Retinal pigment epithelial cell (primary cell): Measurements from ENCODE around the gene SP6.
A peak's percentile ranks its signal among the peaks of the same experiment; 100 is the strongest.

Source experiments
- DNase-seq: peaks from one replicate; pipeline ENCODE4 v3.0.0-alpha.2; 2010; ENCODE audit warnings: low read depth
- H3K4me3 ChIP-seq: 2 replicates; pipeline ENCODE4 v1.5.1; 2011; ENCODE audit warnings: mild to moderate bottlenecking, low read length, control low read depth, moderate library complexity
- TF ChIP-seq, protein P1 (sequence below): conservative IDR thresholded peaks from 2 replicates; pipeline ENCODE4 v1.5.1; 2011; ENCODE audit warnings: low read depth, low read length, control low read depth, inconsistent platforms

Gene SP6

DNA sequence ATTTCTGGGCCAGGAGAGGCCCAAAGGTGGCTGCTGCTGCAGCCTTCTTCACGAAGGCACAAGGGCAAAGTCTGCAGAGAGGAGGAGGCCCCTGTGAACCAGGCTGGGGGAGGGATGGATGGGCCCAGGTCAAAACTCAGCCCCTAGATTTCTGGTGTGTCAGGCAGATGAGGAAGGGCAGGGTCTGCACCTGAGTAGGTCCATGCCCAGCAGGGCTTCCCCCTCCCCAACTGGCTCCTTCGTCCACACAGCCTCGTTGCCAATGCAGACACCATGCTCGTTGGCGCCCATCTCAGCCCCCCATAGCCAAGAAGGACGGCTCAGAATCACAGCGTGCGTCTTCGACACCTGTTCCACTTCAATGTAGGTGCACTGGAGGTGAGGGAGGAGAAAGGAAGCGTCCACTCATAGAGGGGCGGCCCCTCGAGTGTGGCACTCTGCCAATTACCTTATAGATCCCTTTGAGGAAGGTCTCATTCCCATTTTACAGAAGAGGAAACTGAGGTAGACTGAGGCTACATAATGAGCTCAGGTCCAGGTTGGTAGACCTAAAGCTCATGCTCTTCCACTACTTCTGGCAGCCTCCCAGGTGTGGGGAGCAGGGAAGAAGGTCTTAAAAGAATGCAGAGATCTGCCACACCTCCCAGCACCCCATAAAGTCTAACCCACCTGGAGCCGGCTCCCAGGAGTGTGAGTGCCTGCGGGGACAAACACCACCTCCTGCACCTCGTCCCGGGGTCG, 10.8 kb downstream of the SP6 start:
- no peak for DNase-seq
- TF ChIP-seq, protein P1, sequence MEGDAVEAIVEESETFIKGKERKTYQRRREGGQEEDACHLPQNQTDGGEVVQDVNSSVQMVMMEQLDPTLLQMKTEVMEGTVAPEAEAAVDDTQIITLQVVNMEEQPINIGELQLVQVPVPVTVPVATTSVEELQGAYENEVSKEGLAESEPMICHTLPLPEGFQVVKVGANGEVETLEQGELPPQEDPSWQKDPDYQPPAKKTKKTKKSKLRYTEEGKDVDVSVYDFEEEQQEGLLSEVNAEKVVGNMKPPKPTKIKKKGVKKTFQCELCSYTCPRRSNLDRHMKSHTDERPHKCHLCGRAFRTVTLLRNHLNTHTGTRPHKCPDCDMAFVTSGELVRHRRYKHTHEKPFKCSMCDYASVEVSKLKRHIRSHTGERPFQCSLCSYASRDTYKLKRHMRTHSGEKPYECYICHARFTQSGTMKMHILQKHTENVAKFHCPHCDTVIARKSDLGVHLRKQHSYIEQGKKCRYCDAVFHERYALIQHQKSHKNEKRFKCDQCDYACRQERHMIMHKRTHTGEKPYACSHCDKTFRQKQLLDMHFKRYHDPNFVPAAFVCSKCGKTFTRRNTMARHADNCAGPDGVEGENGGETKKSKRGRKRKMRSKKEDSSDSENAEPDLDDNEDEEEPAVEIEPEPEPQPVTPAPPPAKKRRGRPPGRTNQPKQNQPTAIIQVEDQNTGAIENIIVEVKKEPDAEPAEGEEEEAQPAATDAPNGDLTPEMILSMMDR = no peak
- peak overlapping the region; percentile 93 for H3K4me3 ChIP-seq

GRCh38 chr17:47839071-47839470, 11.9 kb downstream of the SP6 start:
- TF ChIP-seq, protein P1 = no peak
- H3K4me3 ChIP-seq = no peak overlapping the region
- DNase-seq = no peak

DNA sequence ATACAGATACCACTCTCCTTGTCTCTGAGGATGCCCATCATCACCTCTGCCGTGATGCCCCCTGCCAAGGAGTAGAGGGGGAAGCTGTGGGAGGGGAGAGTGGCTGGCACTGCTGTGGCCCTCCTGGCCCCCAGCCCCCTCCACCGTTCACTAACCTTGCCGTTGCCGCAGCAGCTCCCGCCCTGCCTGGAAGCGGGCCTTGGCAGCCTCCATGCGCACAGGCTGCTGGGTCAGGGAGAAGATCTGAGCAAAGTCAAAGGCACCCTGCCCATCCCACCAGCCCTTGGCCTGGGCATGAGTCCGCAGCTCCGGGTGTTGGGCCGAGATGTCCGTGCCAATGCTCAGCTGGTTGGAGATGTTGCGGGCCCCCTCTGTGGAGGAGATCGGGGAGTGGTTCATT, 12.3 kb downstream of the SP6 start:
- TF ChIP-seq, protein P1 = no peak
- no peak for DNase-seq
- no peak overlapping the region for H3K4me3 ChIP-seq

DNA sequence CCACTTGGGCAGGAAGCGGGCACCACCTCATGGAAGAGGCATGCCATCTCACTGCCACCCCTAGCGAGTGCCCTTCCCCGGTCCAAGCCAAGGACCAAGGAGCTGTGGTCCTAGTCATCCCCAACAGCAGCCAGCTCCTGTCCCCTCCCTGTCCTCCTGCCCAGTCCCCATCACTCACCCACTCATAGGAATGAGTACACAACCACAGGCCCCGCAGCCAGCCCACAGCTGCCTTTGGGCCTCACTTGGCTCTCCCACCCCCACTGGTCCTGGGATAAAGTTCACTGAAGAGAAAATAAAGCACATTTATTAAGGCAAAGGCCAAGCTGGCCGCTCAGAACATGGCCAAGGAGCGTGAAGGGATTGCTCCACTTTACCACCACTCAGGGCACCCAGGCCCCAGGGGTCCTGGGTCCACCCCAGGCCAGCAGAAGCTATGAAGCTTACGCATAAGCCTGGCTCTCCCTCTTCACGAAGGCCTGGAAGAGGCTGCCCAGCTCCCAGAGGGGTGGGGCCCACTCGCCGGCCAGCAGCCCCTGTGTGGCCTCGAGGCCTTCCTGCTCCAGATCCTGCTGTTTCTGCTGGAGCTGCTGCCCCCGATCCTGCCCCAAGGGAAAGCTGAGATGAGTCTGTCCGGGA, 13.4 kb downstream of the SP6 start:
- TF ChIP-seq, protein P1 = no peak
- DNase-seq = no peak
- H3K4me3 ChIP-seq = no peak overlapping the region

DNA sequence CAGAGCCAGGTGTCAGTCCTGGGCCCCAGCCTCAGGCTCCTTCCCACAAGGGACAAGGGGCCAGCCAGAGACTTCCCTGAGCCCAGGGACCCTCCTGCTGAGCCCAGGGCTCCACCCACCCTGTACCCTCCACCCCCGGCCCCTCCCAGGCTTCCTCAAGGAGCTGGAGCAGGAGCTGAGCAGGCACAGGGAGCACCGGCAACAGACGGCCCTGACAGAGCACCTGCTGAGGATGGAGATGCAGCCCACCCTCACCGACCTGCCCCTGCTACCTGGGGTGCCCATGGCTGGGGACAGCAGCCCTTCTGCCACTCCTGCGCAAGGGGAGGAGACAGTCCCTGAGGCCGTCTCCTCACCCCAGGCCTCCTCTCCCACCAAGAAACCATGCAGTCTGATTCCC, 14.4 kb downstream of the SP6 start:
- DNase-seq = no peak
- H3K4me3 ChIP-seq = no peak overlapping the region
- TF ChIP-seq, protein P1 = no peak

- no peak overlapping the region for H3K4me3 ChIP-seq
- DNase-seq = no peak
- TF ChIP-seq, protein P1 = no peak
Observed at GRCh38 chr17:47834756-47835155, 16.2 kb downstream of the SP6 start.

- TF ChIP-seq, protein P1 = no peak
Observed at GRCh38 chr17:47831934-47832327, 19.0 kb downstream of the SP6 start.

More at GRCh38 chr17:47831934-47832327, 19.0 kb downstream of the SP6 start:
- no peak for DNase-seq
- H3K4me3 ChIP-seq = peak overlapping the region; percentile 92
